Endothelial cell (in vitro differentiated cells): ENCODE data around the gene FBXO33. TPM values are rescaled to one million over a fixed set of nuclear protein-coding genes. Genes with fewer than 3 reads are reported as not detected.
A peak's percentile ranks its signal among the peaks of the same experiment; 100 is the strongest.

Source experiments
- DNase-seq: peaks from one replicate; pipeline ENCODE4 v3.0.0; 2021; ENCODE audit warnings: low spot score
- H3K27ac Mint-ChIP-seq: one replicate; pipeline ENCODE4 v1.8.0; 2021; ENCODE audit warnings: mixed read lengths, inconsistent platforms; ENCODE audit not compliant: unreplicated experiment
- H3K27me3 Mint-ChIP-seq: one replicate; pipeline ENCODE4 v1.8.0; 2021; ENCODE audit warnings: mild to moderate bottlenecking, moderate library complexity, mixed read lengths, inconsistent platforms; ENCODE audit not compliant: unreplicated experiment
- H3K36me3 Mint-ChIP-seq: one replicate; pipeline ENCODE4 v1.8.0; 2021; ENCODE audit warnings: mild to moderate bottlenecking, low read depth, mixed read lengths, inconsistent platforms; ENCODE audit not compliant: unreplicated experiment
- H3K4me1 Mint-ChIP-seq: one replicate; pipeline ENCODE4 v1.8.0; 2021; ENCODE audit warnings: mild to moderate bottlenecking, mixed read lengths, inconsistent platforms; ENCODE audit not compliant: unreplicated experiment
- H3K4me3 Mint-ChIP-seq: one replicate; pipeline ENCODE4 v1.8.0; 2021; ENCODE audit warnings: mild to moderate bottlenecking, mixed read lengths, inconsistent platforms; ENCODE audit not compliant: unreplicated experiment
- H3K9me3 Mint-ChIP-seq: one replicate; pipeline ENCODE4 v1.8.0; 2021; ENCODE audit warnings: mixed read lengths, inconsistent platforms; ENCODE audit not compliant: unreplicated experiment
- CTCF ChIP-seq: fragments of 200-600 bp; sonication (generic); IDR thresholded peaks from one replicate; pipeline ENCODE4 v1.5.0; 2021; ENCODE audit warnings: antibody characterized with exemption; ENCODE audit not compliant: unreplicated experiment
- total RNA-seq: library from RNA; stranded (reverse); fragmentation: NEBNext Ultra II Directional; extraction: Animal tissue kit (Norgen Biotek cat#: 25700); gene quantifications from one replicate; pipeline ENCODE4 v1.2.1, GENCODE V29; 2021; ENCODE audit not compliant: unreplicated experiment

The FBXO33 gene
- total RNA-seq, 1 donor from 2014 or later, result 11.9 TPM

- Mint-ChIP-seq H3K4me1 (no peaks in the 10 kb centered on the region), H3K27ac (no peak overlapping the region), H3K9me3 (no peaks in the 10 kb centered on the region), H3K27me3 (no peaks in the 10 kb centered on the region), H3K4me3 (peak overlapping the region; percentile 9), H3K36me3 (peaks cover 26% of the 10 kb centered on the region)
- DNase-seq, result no peak
- no peak for TF ChIP-seq CTCF
These were observed 15.2 kb downstream of the FBXO33 start for GRCh38 chr14:39417014-39417413.

DNA sequence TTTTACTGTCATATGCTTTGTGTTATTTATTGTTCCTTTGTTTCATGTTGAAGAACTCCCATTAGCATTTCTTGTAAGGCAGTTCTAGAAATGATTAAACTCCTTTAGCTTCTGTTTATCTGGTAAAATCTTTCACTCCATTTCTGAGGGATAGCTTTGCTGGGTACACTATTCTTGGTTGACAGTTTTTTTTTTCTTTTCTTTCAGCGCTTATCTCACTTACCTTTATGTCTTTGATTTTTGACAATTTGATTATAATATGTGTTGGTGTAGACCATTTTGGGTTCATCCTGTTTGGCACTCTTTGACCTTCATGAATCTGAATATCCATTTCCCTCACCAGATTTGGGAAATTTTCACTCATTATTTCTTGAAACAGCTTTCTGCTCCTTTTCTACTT lies 16.2 kb downstream of the FBXO33 start:
- H3K27me3 Mint-ChIP-seq, result no peaks in the 10 kb centered on the region
- no peak for TF ChIP-seq CTCF
- no peaks in the 10 kb centered on the region for H3K9me3 Mint-ChIP-seq
- H3K27ac Mint-ChIP-seq, result no peak overlapping the region
- H3K4me1 Mint-ChIP-seq, result no peaks in the 10 kb centered on the region
- H3K36me3 Mint-ChIP-seq, result peaks cover 29% of the 10 kb centered on the region
- DNase-seq, result no peak
- H3K4me3 Mint-ChIP-seq, result no peak overlapping the region

DNA sequence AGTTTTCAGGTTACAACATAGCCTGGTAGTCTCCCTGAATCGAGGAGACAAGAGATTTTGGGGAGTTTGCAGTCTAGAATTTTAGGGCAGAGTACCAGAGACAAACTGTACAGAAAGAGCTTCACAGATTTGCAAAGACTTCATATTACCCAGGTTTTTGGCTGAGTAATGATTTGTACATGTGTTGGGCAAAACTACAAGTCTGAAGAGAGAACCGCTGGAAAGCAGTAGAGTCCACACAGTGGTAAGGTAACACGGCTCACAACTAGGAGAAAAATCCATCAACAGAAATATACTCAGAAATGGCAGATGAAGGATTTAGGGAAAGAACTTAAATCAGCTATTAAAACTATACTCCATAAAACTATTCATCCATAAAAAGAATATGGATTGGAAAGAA lies 25.7 kb downstream of the FBXO33 start:
- no peak for TF ChIP-seq CTCF
- Mint-ChIP-seq H3K4me3 (no peak overlapping the region), H3K9me3 (no peaks in the 10 kb centered on the region), H3K4me1 (no peaks in the 10 kb centered on the region), H3K27ac (peak overlapping the region; percentile 53), H3K36me3 (peaks cover 10% of the 10 kb centered on the region), H3K27me3 (no peaks in the 10 kb centered on the region)
- no peak for DNase-seq

DNA sequence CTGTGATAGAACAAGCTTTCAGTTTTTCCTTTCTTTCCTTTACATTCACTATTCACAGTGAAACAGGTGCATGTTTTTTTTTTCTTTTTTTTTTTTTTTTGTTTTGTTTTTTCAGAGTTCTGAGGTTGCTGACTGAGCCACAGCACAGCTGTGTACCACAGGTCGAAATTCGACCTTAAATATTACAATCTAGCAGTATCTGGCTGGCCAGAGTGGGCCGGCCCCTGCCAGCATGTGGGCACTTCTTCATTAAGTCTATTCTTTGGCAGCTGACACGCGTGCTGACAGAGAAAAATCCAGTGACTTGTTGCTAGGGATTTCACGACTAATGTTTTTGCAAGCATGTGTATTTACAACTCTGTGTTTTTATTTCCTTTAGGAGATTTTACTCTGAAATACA lies 33.9 kb downstream of the FBXO33 start:
- no peak for DNase-seq
- H3K27ac Mint-ChIP-seq, result no peak overlapping the region
- peaks cover 9% of the 10 kb centered on the region for H3K36me3 Mint-ChIP-seq
- H3K4me1 Mint-ChIP-seq, result no peaks in the 10 kb centered on the region
- no peak for TF ChIP-seq CTCF
- no peak overlapping the region for H3K4me3 Mint-ChIP-seq
- H3K9me3 Mint-ChIP-seq, result no peaks in the 10 kb centered on the region
- no peaks in the 10 kb centered on the region for H3K27me3 Mint-ChIP-seq

DNA sequence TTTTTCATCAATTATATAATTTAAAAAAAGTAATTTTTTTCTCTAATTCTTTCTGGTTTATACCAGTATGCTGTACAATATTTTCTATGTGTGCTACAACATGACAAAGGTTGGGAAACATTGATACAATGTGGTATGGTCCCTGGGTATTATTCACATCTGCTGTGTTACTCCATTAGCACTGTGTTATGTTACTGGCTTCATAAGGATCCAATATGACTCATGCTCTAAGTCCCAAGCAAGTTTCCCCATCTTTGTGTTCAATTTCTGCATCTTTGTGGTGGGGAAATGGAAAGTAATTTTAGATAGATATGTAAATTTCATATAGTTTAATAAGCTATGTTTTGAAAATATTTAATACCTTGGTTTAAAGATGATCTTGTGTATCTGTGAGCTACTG lies 35.8 kb downstream of the FBXO33 start:
- no peak for TF ChIP-seq CTCF
- peaks cover 9% of the 10 kb centered on the region for H3K36me3 Mint-ChIP-seq
- no peaks in the 10 kb centered on the region for H3K4me1 Mint-ChIP-seq
- DNase-seq, result no peak
- H3K9me3 Mint-ChIP-seq, result no peaks in the 10 kb centered on the region
- H3K27ac Mint-ChIP-seq, result no peak overlapping the region
- no peak overlapping the region for H3K4me3 Mint-ChIP-seq
- H3K27me3 Mint-ChIP-seq, result no peaks in the 10 kb centered on the region
